GM12874 (cell line): ENCODE data around the gene ZBTB7C.

ENCODE experiments used
- TF ChIP-seq, protein P1 (sequence below): IDR thresholded peaks from 2 replicates; pipeline ENCODE4 v1.5.1; 2011; ENCODE audit warnings: low read depth, mild to moderate bottlenecking, control low read depth, low read length, moderate library complexity; ENCODE audit not compliant: insufficient read depth

ZBTB7C gene

DNA sequence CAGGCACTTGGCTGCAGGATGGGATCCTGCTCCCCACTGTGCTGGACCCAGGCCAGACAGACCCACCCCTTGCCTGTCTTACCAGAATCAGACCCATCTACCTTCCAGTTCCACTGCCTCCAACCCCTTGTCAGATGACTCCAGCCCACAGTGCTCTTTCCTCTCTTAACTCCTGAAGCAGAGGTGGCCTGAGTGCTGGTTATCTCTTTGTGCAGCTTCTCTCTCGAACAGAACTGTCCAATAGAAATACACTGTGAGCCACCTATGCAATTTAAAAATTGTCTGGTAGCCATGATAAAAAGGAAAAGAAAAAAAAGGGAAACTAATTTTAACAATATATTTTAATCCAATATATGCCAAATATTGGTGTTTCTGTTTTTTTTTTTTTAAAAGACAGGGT, 318.5 kb downstream of the ZBTB7C start:
- TF ChIP-seq, protein P1, sequence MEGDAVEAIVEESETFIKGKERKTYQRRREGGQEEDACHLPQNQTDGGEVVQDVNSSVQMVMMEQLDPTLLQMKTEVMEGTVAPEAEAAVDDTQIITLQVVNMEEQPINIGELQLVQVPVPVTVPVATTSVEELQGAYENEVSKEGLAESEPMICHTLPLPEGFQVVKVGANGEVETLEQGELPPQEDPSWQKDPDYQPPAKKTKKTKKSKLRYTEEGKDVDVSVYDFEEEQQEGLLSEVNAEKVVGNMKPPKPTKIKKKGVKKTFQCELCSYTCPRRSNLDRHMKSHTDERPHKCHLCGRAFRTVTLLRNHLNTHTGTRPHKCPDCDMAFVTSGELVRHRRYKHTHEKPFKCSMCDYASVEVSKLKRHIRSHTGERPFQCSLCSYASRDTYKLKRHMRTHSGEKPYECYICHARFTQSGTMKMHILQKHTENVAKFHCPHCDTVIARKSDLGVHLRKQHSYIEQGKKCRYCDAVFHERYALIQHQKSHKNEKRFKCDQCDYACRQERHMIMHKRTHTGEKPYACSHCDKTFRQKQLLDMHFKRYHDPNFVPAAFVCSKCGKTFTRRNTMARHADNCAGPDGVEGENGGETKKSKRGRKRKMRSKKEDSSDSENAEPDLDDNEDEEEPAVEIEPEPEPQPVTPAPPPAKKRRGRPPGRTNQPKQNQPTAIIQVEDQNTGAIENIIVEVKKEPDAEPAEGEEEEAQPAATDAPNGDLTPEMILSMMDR = no peak

DNA sequence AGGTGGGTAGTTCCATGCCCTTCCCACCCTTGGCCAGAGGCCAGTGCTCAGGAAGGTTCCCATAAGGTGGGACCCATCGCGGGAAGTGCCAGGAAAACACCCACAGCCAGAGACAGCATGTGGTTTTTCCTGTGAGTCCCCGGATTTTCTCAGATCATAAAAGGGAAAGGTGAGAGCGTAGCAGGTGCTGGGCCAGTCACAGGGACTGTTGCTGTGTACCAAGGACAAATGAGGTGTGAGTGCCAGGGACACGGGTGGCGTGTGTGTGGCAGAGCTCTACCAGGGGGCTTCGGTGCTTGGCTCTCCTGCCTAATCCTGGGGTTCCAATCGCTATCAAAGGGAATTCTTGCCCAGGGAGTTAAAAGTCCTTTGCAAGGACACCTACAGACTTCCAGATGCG, 319.2 kb downstream of the ZBTB7C start:
- TF ChIP-seq, protein P1 = no peak

DNA sequence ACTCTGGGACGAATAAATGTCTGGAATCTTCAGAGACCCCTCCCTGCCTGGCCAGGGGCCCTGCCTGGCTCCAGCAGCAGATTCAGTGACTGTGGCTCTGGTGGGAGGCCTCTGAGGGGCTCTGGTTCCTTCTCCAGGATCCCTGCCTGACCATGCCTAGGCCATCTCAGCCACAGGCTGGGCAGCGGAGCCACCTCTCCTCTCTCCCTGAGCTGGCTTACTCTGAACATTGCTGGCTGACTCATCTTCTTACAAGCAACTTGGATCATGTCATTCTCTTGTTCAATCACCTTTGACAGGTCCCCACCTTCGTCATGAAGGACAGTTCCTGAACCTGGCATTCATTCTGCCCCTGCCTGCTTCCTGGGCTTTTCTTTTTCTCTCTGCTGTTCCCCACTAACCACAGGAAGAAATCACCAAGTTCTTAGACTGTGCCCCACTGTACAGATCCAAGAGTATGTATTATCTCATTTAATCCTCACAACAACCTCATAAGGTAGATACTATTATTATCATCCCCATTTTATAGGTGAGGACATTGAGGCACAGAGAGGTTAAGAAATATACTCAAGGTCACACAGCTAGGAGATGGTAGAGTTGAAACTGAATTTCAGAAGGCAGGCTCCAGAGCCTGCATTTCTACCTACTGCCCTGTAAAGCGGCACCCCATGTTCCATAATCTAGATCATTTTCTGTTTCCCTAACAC, 323.2 kb downstream of the ZBTB7C start:
- TF ChIP-seq, protein P1 = no peak

DNA sequence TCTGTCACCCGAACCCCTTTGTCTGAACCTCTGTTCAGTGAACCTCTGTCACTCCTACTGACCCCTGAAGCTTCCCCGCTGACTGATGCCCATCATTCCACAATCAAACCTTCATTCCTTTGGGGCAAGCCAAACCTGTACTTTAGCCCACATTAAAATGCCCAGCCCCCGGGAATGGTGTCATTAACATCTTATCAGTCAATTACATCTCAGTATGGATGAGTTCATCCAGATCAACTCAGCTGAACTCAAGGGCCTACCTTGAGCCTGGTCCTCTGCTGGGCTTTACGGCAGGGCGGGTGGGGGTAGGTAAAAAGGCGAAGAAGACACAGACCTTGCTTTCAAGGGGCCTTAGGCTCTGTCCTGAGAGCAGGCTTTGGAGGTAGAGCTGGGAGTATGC, 324.3 kb downstream of the ZBTB7C start:
- TF ChIP-seq, protein P1 = no peak

DNA sequence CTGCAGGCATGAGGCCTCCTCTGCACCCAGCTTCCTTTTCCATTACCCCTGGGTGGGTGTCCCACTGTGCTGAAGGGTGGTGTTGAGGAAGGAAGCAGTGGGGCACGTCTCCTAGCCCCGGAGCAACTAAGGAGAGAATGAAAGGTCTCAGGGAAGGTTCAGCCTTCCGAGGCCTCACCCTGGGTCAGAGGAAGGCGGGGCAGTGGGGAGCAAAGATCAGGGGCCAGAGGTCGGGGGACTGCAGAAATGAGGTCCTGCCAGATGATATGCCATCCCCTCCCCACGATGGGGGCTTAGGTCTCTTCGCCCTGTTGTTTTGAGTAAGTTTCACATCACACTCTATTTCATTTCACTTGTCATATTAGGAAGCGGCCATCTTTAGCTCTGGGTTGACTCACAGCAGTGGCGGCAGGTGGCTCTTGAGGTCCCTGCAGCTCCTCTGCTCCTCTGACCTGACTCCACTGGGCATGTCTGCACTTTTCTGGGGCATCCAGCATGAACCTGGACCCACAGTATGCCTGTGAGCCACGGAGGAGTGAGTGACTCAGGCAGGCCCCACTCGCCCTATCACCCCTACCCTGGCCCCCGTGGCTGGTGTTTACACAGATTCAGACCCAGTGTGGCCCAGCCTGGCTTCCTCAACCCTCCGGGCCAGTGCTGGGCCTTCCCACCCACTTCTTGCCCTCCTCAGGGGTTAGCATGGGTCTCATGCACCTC, 325.0 kb downstream of the ZBTB7C start:
- TF ChIP-seq, protein P1 = no peak

DNA sequence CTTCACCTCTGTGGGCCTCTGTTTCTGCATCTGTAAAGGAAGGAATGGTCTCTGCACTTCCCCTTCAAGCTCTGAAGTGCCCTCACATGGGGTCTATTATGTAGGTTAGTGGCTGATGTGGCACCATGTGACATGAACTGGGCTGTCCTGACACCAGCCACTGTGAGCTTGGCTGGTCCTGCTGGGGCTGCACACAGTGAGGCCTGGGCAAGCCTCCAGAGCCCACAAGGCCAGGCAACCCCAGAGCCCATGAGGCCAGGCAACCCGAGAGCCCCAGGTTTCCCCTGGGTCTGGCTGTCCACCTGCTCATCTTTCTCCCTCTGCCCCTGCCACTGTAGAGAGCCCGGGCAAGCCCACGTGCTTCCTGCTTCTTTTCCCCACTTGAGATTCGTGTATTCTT, 328.6 kb downstream of the ZBTB7C start:
- TF ChIP-seq, protein P1 = no peak

DNA sequence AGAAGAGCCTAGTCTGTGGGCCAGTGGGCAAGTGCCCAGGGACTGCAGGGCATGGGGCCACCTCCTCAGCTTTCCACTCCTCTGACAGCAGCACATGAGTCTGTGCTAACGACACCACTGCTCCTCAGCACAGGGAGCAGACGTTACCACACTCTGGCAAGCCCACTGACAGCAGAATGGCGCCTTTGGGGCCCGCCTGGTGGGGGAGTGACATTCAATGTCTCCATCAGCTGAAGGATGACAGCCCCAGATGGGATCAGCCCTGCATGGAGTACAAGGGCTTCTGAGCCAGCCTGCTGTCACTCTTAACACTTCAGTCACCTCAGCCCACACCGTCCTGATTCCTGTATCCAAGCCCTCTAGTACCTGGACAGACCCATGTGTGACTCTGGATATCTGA, 329.3 kb downstream of the ZBTB7C start:
- TF ChIP-seq, protein P1 = no peak
